HUES64 (cell line): ENCODE data around the gene SEMA6D.
A peak's percentile ranks its signal among the peaks of the same experiment; 100 is the strongest.

ENCODE experiments used
- H3K27ac ChIP-seq: 2 replicates; pipeline ENCODE4 v1.7.0; 2013; ENCODE audit warnings: low read depth, low read length, inconsistent platforms
- H3K27me3 ChIP-seq: 2 replicates; pipeline ENCODE4 v1.6.1; 2013; ENCODE audit warnings: mild to moderate bottlenecking, low read length; ENCODE audit not compliant: insufficient read depth
- H3K36me3 ChIP-seq: 2 replicates; pipeline ENCODE4 v1.6.1; 2013; ENCODE audit warnings: mild to moderate bottlenecking, low read length; ENCODE audit not compliant: insufficient read depth
- H3K4me1 ChIP-seq: 2 replicates; pipeline ENCODE4 v1.6.1; 2013; ENCODE audit warnings: mild to moderate bottlenecking, low read length, moderate library complexity; ENCODE audit not compliant: insufficient read depth
- H3K4me3 ChIP-seq: 2 replicates; pipeline ENCODE4 v1.5.1; 2013; ENCODE audit warnings: mild to moderate bottlenecking, low read length, moderate library complexity
- H3K9ac ChIP-seq: 2 replicates; pipeline ENCODE4 v1.6.1; 2013; ENCODE audit warnings: mild to moderate bottlenecking, low read depth, low read length
- H3K9me3 ChIP-seq: 2 replicates; pipeline ENCODE4 v1.6.1; 2013; ENCODE audit warnings: low read depth, low read length; ENCODE audit not compliant: insufficient read depth
- WGBS: fragments of 150-250, 120-280 bp; methylation state at CpG from one replicate; pipeline ENCODE4 v1.1.7; 2013; ENCODE audit warnings: missing lambda C conversion rate; 5-methylcytosine and 5-hydroxymethylcytosine counted together

The SEMA6D gene

DNA sequence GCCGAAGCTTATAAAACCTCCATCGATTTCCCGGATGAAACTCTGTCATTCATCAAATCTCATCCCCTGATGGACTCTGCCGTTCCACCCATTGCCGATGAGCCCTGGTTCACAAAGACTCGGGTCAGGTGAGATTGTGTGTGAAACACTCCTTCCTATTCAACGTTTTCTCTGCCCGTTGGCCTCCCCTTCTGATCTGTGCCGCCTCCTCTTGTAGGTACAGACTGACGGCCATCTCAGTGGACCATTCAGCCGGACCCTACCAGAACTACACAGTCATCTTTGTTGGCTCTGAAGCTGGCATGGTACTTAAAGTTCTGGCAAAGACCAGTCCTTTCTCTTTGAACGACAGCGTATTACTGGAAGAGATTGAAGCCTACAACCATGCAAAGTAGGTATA lies 47.4 kb downstream of the SEMA6D start:
- Histone ChIP-seq H3K4me3 (no peak overlapping the region), H3K27ac (no peak overlapping the region), H3K36me3 (peaks cover 11% of the 10 kb centered on the region; the same call in 1 of the 2 replicates), H3K27me3 (no peaks in the 10 kb centered on the region), H3K9me3 (no peaks in the 10 kb centered on the region), H3K4me1 (peaks cover 3% of the 10 kb centered on the region; the same call in 1 of the 2 replicates), H3K9ac (no peak overlapping the region)
- 92% methylated on average over 13 of the region's 13 CpGs for WGBS

DNA sequence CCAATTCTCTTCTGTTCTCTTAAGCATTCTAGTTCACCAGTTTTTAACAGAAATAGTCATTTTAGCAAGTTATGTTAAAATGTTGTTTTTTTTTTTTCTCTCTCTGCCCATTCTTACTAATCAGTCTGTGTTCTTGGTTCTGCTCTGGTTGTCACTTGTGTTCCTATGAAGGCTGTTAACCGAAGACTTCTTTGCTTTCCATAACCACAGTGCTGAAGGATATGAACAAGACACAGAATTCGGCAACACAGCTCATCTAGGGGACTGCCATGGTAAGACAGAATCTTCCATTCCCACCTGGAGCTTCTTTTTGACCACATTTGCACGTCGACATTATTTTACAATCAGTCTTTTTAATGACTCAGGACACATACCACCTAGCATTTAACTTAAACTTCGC lies 49.1 kb downstream of the SEMA6D start:
- H3K4me1 ChIP-seq: peaks cover 3% of the 10 kb centered on the region; the same call in 1 of the 2 replicates
- H3K36me3 ChIP-seq: peaks cover 23% of the 10 kb centered on the region
- H3K9me3 ChIP-seq: no peaks in the 10 kb centered on the region
- no peak overlapping the region for H3K27ac ChIP-seq
- no peak overlapping the region for H3K9ac ChIP-seq
- no peaks in the 10 kb centered on the region for H3K27me3 ChIP-seq
- no peak overlapping the region for H3K4me3 ChIP-seq
- WGBS: 82% methylated on average over 5 of the region's 5 CpGs

DNA sequence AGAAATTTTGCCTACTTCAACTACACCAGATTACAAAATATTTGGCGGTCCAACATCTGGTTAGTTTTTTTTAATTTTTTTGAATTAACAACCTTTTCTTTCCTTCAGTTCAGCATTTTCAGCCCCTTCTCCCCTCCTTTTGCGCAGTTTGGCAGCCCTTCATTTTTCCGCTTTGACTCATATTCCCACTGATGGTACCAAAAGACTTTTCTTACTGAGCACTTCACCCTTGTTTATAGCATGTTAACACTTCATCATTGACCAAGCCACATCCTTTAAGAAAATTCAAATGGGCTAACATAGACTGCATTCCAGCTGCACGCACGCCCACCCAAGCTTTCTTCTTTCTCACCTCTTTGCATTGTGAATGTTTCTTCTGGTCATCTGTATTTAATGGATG lies 49.7 kb downstream of the SEMA6D start:
- Histone ChIP-seq H3K9me3 (no peaks in the 10 kb centered on the region), H3K27ac (no peak overlapping the region), H3K4me1 (peaks cover 3% of the 10 kb centered on the region; the same call in 1 of the 2 replicates), H3K27me3 (no peaks in the 10 kb centered on the region), H3K4me3 (no peak overlapping the region), H3K9ac (no peak overlapping the region), H3K36me3 (peaks cover 23% of the 10 kb centered on the region)
- 95% methylated on average over 5 of the region's 5 CpGs for WGBS

DNA sequence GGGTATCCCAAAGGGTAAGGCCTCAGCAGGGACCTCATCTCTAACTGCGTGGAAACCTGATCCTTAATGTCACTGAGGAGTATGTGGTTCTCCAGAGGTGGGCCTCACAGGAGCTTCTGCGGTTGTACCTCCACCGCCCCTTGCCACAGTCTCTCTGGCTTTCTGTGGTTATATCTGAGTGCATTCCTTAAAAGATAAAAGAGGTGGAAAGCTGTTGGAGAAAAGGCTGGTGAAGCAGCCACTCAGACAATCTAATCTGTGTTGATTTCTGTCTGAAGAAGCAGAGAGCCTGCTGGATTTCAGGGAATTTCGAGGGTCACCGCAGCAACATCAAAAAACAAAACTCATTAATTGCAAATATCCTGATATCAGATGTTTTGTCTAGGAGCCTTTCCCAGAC lies 51.4 kb downstream of the SEMA6D start:
- Histone ChIP-seq H3K27ac (no peak overlapping the region), H3K36me3 (peaks cover 23% of the 10 kb centered on the region), H3K9ac (no peak overlapping the region), H3K4me1 (peaks cover 6% of the 10 kb centered on the region; the same call in 1 of the 2 replicates), H3K27me3 (no peaks in the 10 kb centered on the region), H3K9me3 (no peaks in the 10 kb centered on the region), H3K4me3 (no peak overlapping the region)
- 90% methylated on average over 4 of the region's 5 CpGs for WGBS

DNA sequence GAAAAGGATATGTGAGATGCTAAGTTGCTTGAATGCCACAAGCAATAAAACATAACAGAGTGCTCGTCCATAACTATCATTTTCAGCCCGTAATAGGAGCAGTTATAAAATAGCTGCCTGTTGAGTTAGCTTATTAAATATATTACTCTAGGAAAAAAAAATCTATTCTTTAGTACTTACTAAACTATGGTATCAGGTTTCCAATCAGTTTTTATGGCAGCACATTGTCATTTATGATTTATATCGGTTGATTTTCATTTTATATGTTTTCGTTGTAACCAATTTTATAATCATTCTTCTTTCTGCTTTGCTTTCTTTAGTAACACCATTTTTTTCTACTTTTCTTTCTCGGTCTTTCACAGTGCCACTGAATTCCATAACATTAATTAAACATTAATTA lies 51.9 kb downstream of the SEMA6D start:
- no peaks in the 10 kb centered on the region for H3K9me3 ChIP-seq
- no peak overlapping the region for H3K4me3 ChIP-seq
- H3K4me1 ChIP-seq: peaks cover 6% of the 10 kb centered on the region; the same call in 1 of the 2 replicates
- no peaks in the 10 kb centered on the region for H3K27me3 ChIP-seq
- no peak overlapping the region for H3K27ac ChIP-seq
- WGBS: 97% methylated on average over 3 of the region's 5 CpGs
- H3K9ac ChIP-seq: no peak overlapping the region
- H3K36me3 ChIP-seq: peaks cover 23% of the 10 kb centered on the region

DNA sequence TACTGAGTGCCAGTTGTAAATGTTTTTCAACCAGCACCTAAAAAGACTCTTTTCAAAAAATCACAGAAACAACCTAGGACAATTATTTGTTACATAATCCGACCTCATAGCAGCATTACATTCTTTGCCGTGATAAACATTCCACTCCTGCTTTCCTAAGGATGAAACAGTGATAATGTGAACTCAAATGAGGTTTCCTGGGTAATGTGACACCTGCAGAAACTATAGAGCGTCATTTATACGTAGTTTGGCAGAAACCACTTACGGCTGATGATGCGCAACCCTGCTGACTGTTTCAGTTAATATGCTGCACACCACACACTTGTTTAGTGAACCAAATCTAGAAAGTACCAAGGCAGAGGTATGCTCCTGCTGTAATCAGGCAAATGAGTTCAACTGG lies 55.8 kb downstream of the SEMA6D start:
- H3K27me3 ChIP-seq: no peaks in the 10 kb centered on the region
- H3K27ac ChIP-seq: no peak overlapping the region
- no peak overlapping the region for H3K4me3 ChIP-seq
- 95% methylated on average over 6 of the region's 6 CpGs for WGBS
- H3K9ac ChIP-seq: no peak overlapping the region
- peaks cover 12% of the 10 kb centered on the region for H3K4me1 ChIP-seq
- no peaks in the 10 kb centered on the region for H3K9me3 ChIP-seq
- peaks cover 12% of the 10 kb centered on the region for H3K36me3 ChIP-seq

DNA sequence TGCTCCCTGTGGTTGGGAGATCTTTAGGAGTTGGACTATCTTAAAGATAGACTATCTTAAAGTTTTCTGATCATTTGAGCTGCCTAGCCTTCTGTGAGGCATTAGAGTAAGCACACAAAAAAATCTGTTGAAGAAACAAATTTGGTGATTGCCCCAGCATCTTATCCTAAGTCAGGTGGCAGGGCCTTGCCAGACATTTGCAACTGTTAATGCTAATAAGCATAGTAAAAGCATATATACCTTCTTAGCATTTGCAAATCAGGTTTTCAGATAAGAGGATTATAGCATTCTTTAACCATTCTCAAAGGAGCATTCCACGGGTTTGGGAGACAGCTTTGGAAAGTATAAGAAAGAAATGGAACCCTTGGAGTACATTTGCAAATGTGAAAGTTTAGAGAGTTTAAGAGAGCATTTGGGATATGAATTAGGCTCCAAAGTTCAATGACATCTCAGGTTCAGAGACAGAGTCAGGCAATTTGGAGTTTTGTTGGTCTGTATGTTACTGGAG lies 61.0 kb downstream of the SEMA6D start:
- 0% methylated on average over 1 of the region's 1 CpG for WGBS
- no peaks in the 10 kb centered on the region for H3K27me3 ChIP-seq
- H3K36me3 ChIP-seq: no peaks in the 10 kb centered on the region
- peaks cover 24% of the 10 kb centered on the region for H3K4me1 ChIP-seq
- 0 out of 2 replicates have a peak overlapping the region, but pooled peaks have one; percentile 9 for H3K4me3 ChIP-seq
- H3K9me3 ChIP-seq: no peaks in the 10 kb centered on the region
- H3K9ac ChIP-seq: no peak overlapping the region; the same call in 1 of the 2 replicates
- peak overlapping the region; percentile 90; the same call in 1 of the 2 replicates for H3K27ac ChIP-seq

DNA sequence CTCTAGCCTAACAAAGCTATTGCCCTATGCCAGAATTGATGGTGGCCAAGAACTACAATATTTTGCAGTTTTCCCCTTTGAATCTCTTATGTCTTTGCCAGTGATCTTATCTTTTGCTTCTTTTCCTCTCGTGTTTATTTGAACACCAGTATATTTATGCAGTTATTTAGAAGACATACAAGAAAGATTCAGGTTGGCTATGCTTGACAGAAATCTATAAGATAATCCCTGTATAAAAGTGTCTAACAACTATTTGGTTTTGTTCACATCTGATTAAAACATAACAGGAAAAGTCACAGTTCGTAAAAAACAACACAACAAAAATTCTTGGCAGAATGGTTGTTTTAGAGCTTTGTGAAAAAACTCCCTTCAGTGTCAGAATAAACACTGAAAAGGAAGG lies 63.7 kb downstream of the SEMA6D start:
- no peaks in the 10 kb centered on the region for H3K27me3 ChIP-seq
- H3K4me1 ChIP-seq: peaks cover 24% of the 10 kb centered on the region
- H3K9me3 ChIP-seq: no peaks in the 10 kb centered on the region
- H3K4me3 ChIP-seq: no peak overlapping the region
- H3K9ac ChIP-seq: no peak overlapping the region
- H3K27ac ChIP-seq: no peak overlapping the region
- no peaks in the 10 kb centered on the region for H3K36me3 ChIP-seq
- 60% methylated on average over 1 of the region's 2 CpGs for WGBS

DNA sequence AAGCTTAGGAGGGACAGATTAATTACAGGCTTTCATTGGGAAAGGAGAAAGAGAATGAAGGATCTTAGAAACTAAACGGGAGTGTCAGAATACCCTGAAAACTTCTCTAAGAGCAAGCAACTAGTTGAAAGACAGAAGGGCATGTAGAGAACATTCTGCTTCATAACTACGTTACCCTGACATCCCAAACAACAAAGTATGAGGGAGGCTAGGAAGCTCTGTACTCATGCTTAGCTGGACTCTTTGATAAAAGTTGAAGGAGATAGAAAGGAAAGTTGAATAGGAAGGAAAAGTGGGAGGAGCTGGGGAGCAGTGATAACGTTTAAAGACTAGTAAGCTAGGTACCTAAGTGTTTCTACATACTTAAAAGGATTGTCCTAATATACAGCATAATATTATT lies 64.2 kb downstream of the SEMA6D start:
- Histone ChIP-seq H3K9me3 (no peaks in the 10 kb centered on the region), H3K27ac (no peak overlapping the region), H3K36me3 (no peaks in the 10 kb centered on the region), H3K4me3 (no peak overlapping the region), H3K9ac (no peak overlapping the region), H3K4me1 (peaks cover 24% of the 10 kb centered on the region), H3K27me3 (no peaks in the 10 kb centered on the region)
- WGBS: 78% methylated on average over 3 of the region's 3 CpGs

DNA sequence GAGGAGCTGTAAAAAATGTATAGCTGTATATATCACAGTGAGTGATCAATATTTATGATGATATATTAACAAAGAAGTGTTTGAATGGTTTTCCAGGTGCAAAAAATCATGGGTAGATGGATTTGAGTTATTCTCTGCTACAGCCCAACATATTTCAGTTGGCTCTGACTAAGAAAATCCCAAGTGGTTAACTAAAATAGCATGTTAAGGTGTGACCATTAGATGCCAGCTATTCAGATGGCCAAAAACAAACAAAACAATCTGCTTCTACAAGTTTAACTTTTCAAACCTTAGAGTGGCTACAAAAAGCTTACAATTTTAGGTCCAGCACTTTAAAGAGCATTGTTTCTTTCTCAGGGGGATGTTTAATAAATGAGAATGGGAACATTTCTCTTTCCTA lies 67.5 kb downstream of the SEMA6D start:
- no peaks in the 10 kb centered on the region for H3K9me3 ChIP-seq
- H3K36me3 ChIP-seq: no peaks in the 10 kb centered on the region
- no peak overlapping the region for H3K4me3 ChIP-seq
- H3K4me1 ChIP-seq: peaks cover 1% of the 10 kb centered on the region
- no peak overlapping the region for H3K27ac ChIP-seq
- no peak overlapping the region for H3K9ac ChIP-seq
- no peaks in the 10 kb centered on the region for H3K27me3 ChIP-seq

DNA sequence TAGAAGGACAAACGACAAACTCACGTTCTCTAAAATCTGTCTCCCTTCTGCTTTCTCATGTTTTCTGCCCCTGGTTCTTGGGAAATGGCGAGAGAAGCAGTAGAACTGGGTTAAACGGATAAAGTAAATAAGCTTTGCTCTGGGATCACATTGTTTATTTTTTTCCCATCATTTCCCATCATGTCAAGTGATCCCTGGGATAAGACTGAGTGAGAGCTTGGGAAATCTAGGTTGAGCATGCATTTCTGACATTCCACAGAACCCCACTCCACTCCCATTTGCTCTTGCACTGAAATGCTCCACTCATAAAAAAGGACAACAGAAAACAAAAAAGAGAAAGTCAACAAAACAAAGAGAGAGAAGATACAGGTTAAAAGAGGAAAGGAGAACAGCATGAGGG lies 69.1 kb downstream of the SEMA6D start:
- Histone ChIP-seq H3K27ac (no peak overlapping the region), H3K9ac (no peak overlapping the region), H3K27me3 (no peaks in the 10 kb centered on the region), H3K36me3 (no peaks in the 10 kb centered on the region), H3K4me3 (no peak overlapping the region), H3K9me3 (no peaks in the 10 kb centered on the region), H3K4me1 (no peaks in the 10 kb centered on the region; the same call in none of the 2 replicates)
- WGBS: 93% methylated on average over 4 of the region's 4 CpGs

DNA sequence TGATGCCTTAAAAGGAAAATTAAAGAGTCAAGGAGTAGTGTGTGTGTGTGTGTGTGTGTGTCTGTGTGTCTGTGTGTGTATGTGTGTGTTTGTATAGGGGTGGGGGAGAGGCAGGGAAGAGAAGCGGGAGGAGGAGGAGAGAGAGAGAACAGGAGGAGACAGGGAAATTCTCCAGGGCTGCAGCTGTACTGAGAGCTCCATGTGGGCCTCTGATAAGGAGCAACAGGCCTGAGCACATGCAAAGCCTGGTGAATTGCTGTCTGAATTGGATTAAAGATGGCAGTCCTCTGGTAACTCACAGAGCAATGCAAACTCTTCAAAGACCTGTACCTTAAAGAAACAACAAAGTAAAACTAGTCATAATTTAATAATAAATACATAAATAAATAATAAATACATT lies 70.6 kb downstream of the SEMA6D start:
- WGBS: 86% methylated on average over 1 of the region's 1 CpG
- Histone ChIP-seq H3K9me3 (no peaks in the 10 kb centered on the region), H3K36me3 (no peaks in the 10 kb centered on the region), H3K27me3 (no peaks in the 10 kb centered on the region), H3K27ac (no peak overlapping the region), H3K4me1 (no peaks in the 10 kb centered on the region; the same call in 1 of the 2 replicates), H3K9ac (no peak overlapping the region), H3K4me3 (no peak overlapping the region)
